HepG2 (cell line): ENCODE measurements around the gene PPP3R2. TPM values are rescaled to one million over a fixed set of nuclear protein-coding genes. Genes with fewer than 3 reads are reported as not detected.

ENCODE experiments used
- ATAC-seq: fragments of 200-7000 bp; cut with Tn5 transposase; 3 replicates; pipeline ENCODE4 v1.9.1; 2020; ENCODE audit warnings: mild to moderate bottlenecking, moderate library complexity
- BruUV-seq: library from RNA; stranded (reverse); fragments of 400-500 nt; replicated peaks from 2 replicates; lab custom pipeline; 2021; lab: Mats Ljungman, UMichigan
- CTCF ChIA-PET: fragments of 300-600 bp; formaldehyde crosslinking; extraction: SDS; loops from one replicate; lab custom pipeline; 2021; ENCODE audit warnings: low total read pairs, inconsistent platforms, low intra/inter-chr PET ratio; lab: Yijun Ruan, JAX
- POLR2A ChIA-PET: fragments of 350-600 bp; sonication (Branson Sonifier 250); formaldehyde crosslinking; loops from one replicate; lab custom pipeline; 2020; ENCODE audit warnings: antibody characterized with exemption, inconsistent platforms; lab: Yijun Ruan, JAX
- DNase-seq: peaks from one replicate; pipeline ENCODE4 v3.0.0-alpha.2; 2015; ENCODE audit warnings: low spot score
- FAIRE-seq: peaks from 3 replicates; lab custom pipeline; 2011; peaks lifted over from hg19 to GRCh38; lab: Jason Lieb, UNC
- H2AFZ ChIP-seq: one replicate; pipeline ENCODE4 v1.6.1; 2011; ENCODE audit warnings: low read length, inconsistent platforms
- H3K27ac ChIP-seq: fragments of 300-600 bp; 3 replicates; pipeline ENCODE4 v1.8.0; 2011; ENCODE audit warnings: mixed run types, mild to moderate bottlenecking, mixed read lengths, low read length, inconsistent platforms; ENCODE audit not compliant: insufficient read depth; ENCODE audit errors: extremely low read length
- H3K27me3 ChIP-seq, 2 experiments: fragments of 200-600 bp in 1 of 2; 2 replicates in 1 of 2; 3 replicates in 1 of 2; pipeline versions ENCODE4 v1.6.0 to v1.8.0; 2011; ENCODE audit warnings: low read length in 2 of 2, mild to moderate bottlenecking in 2 of 2, moderate library complexity in 2 of 2, inconsistent platforms in 1 of 2; ENCODE audit not compliant: insufficient read depth in 2 of 2, control insufficient read depth in 1 of 2
- H3K36me3 ChIP-seq, 2 experiments: fragments of 200-600 bp in 1 of 2; replicated peaks in 1 of 2; 2 replicates in 1 of 2; 3 replicates in 1 of 2; pipeline versions ENCODE4 v1.5.1 to v1.8.0; 2011; ENCODE audit warnings: low read length in 2 of 2, inconsistent platforms in 1 of 2; ENCODE audit not compliant: insufficient read depth in 2 of 2, control insufficient read depth in 1 of 2
- H3K4me1 ChIP-seq: 2 replicates; pipeline ENCODE4 v1.5.1; 2012; ENCODE audit warnings: low read length, inconsistent platforms; ENCODE audit not compliant: insufficient read depth
- H3K4me2 ChIP-seq: 2 replicates; pipeline ENCODE4 v1.6.0; 2011; ENCODE audit warnings: low read depth, low read length, inconsistent platforms
- H3K4me3 ChIP-seq, 3 experiments: fragments of 200-600 bp in 1 of 3; sonication (generic), shearing (Covaris generic) in 1 of 3; replicated peaks in 1 of 3; 2 replicates each; pipeline ENCODE4 v1.5.1; 2011 to 2016; ENCODE audit warnings: low read length in 3 of 3, inconsistent platforms in 2 of 3, low read depth in 2 of 3, mild to moderate bottlenecking in 2 of 3, control low read depth in 1 of 3, mixed read lengths in 1 of 3; ENCODE audit not compliant: insufficient read depth in 1 of 3
- H3K79me2 ChIP-seq: one replicate; pipeline ENCODE4 v1.6.1; 2011; ENCODE audit warnings: low read length, inconsistent platforms; ENCODE audit not compliant: insufficient read depth
- H3K9ac ChIP-seq: 2 replicates; pipeline ENCODE4 v1.6.0; 2011; ENCODE audit warnings: mild to moderate bottlenecking, low read depth, low read length, inconsistent platforms; ENCODE audit not compliant: insufficient read depth
- H3K9me3 ChIP-seq: 2 replicates; pipeline ENCODE4 v1.5.1; 2012; ENCODE audit warnings: mild to moderate bottlenecking, low read length
- H4K20me1 ChIP-seq: 2 replicates; pipeline ENCODE4 v1.6.0; 2011; ENCODE audit warnings: inconsistent platforms, mild to moderate bottlenecking, low read length, moderate library complexity; ENCODE audit not compliant: insufficient read depth
- ETV6 ChIP-seq: sonication (generic); formaldehyde crosslinking; conservative IDR thresholded peaks from 2 replicates; pipeline ENCODE4 v1.4.0; 2020; ENCODE audit warnings: missing genetic modification reagents
- NFRKB ChIP-seq: fragments of 450-650 bp; IDR thresholded peaks from 2 replicates; pipeline ENCODE4 v1.6.1; 2017
- PITX1 ChIP-seq: sonication (generic); formaldehyde crosslinking; IDR thresholded peaks from 2 replicates; pipeline ENCODE4 v1.5.1; 2020; ENCODE audit warnings: mild to moderate bottlenecking, missing genetic modification reagents
- POLR2A ChIP-seq, 2 experiments: IDR thresholded peaks; 2 replicates each; pipeline ENCODE4 v1.6.1; 2011; ENCODE audit warnings: low read depth in 2 of 2, low read length in 2 of 2, mild to moderate bottlenecking in 1 of 2, moderate library complexity in 1 of 2; ENCODE audit not compliant: insufficient read depth in 1 of 2
- SP5 ChIP-seq: IDR thresholded peaks from 2 replicates; pipeline ENCODE4 v1.6.1; 2016; ENCODE audit warnings: low read depth, borderline replicate concordance
- TBL1XR1 ChIP-seq: fragments of 150-350 bp; IDR thresholded peaks from 2 replicates; pipeline ENCODE4 v1.6.1; 2014; ENCODE audit warnings: borderline replicate concordance, low read length; ENCODE audit not compliant: partially characterized antibody
- ZBTB38 ChIP-seq: sonication (generic); formaldehyde crosslinking; IDR thresholded peaks from 2 replicates; pipeline ENCODE4 v1.5.1; 2020; ENCODE audit warnings: mild to moderate bottlenecking, missing genetic modification reagents
- ZNF34 ChIP-seq: sonication (generic); formaldehyde crosslinking; IDR thresholded peaks from 2 replicates; pipeline ENCODE4 v1.4.0; 2020; ENCODE audit warnings: mild to moderate bottlenecking, missing genetic modification reagents, borderline replicate concordance
- ZNF430 ChIP-seq: sonication (generic); formaldehyde crosslinking; IDR thresholded peaks from 2 replicates; pipeline ENCODE4 v1.9.0; 2021; ENCODE audit warnings: mild to moderate bottlenecking, missing genetic modification reagents
- ZNF709 ChIP-seq: sonication (generic); formaldehyde crosslinking; IDR thresholded peaks from 2 replicates; pipeline ENCODE4 v1.5.0; 2020; ENCODE audit warnings: mild to moderate bottlenecking, missing genetic modification reagents
- ZNF720 ChIP-seq: sonication (generic); formaldehyde crosslinking; IDR thresholded peaks from 2 replicates; pipeline ENCODE4 v1.4.0; 2020; ENCODE audit warnings: missing genetic modification reagents
- WGBS: methylation state at CpG from one replicate; pipeline ENCODE4 v1.1.6; 2017; ENCODE audit warnings: low lambda C conversion rate; 5-methylcytosine and 5-hydroxymethylcytosine counted together
- in situ Hi-C: cut with HindIII; loops from 2 replicates; pipeline ENCODE4 v1.10.0; 2017; ENCODE audit warnings: low pct_unique_long_range_greater_than_20kb; ENCODE audit not compliant: extremely low pct_ligation_motif_present
- intact Hi-C: fragments of 100-400 bp; cut with micrococcal nuclease; formaldehyde crosslinking; loops from one replicate; pipeline ENCODE4 v1.10.0; 2022; ENCODE audit not compliant: unreplicated experiment
- polyA plus RNA-seq, 8 experiments: library from polyadenylated mRNA; depleted of rRNA in 3 of 8; stranded (reverse) in 7 of 8; unstranded in 1 of 8; fragments of >200 nt; fragmentation: Illumina TruSeq in 4 of 8; extraction: Trizol in 4 of 8; gene quantifications; 2 replicates each; pipeline versions ENCODE4 v1.2.1 to v1.2.3, GENCODE V29; 2011 to 2016; ENCODE audit warnings: low read depth in 4 of 8, missing spikeins in 1 of 8, mixed read lengths in 1 of 8; ENCODE audit not compliant: insufficient read depth in 1 of 8
- total RNA-seq, 5 experiments: library from RNA; depleted of rRNA; stranded (reverse); fragments of >200 nt; fragmentation: Illumina TruSeq; extraction: Trizol; gene quantifications; 2 replicates each; pipeline ENCODE4 v1.2.3, GENCODE V29; 2016; ENCODE audit warnings: low read depth in 1 of 5
- TF ChIP-seq, protein P1 (sequence below): IDR thresholded peaks from 2 replicates; pipeline ENCODE4 v1.6.1; 2012; ENCODE audit warnings: inconsistent platforms
- TF ChIP-seq, protein P2 (sequence below): sonication (generic); formaldehyde crosslinking; IDR thresholded peaks from 2 replicates; pipeline ENCODE4 v1.5.1; 2020; ENCODE audit warnings: mild to moderate bottlenecking, moderate library complexity, missing genetic modification reagents

The PPP3R2 gene
- total and polyA plus RNA-seq, 2 of the 13 experiments (the other 11 are each of a cell fraction or from before 2014, with no cell fraction given): not detected

DNA sequence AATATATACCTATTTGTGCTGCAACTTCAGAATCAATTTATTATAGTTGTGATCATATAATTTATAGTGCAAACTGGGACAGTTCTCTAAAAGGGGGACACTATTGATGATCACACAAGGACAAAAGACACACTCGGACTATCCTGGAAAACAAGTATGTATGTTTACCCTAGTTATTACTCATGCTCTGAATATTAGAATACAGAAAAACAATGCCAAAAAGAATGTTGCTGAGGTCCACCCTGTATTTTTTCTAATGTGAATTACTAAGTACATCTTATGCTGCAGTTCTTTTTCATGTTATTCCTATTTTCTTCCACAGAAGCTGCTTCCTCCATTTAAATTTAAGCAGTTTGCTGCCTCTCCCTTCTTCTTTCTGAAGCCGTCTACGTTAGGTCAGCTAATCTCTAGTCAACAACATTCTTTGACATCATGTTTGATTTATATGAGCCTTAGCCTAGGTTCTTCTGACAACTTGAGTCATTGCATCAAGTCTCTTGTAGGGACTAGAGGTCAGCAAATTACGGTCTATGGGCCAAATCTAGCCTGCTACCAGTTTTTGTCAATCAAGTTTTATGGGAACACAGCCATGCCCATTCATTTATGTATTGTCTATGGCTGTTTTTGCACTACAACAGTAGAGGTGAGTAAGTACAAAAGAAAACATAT lies 40.1 kb upstream of the PPP3R2 start:
- BruUV-seq: no TSS peak
- POLR2A ChIA-PET: no interaction called here

DNA sequence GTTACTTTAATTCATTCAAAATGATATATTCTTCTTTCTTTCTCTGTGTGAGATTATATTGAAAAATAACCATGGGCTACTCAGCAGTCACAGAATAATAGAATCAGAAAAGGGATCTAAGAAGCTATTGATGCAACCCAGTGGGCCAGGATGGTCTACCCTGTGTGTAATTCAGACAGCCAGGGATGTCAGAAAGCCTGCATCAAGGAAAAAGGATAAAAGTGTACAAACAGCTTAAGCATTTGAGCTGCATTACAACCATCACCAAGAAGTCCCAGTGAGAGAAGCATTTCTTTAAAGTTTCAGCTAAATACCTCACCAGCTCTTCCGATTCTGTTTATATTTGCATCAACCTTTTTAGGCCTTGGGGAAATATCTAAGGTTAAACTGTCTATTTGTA lies 37.8 kb upstream of the PPP3R2 start:
- in situ Hi-C loops: no loop called here
- CTCF ChIA-PET: no interaction called here
- FAIRE-seq: no peak

More for the DNA sequence above, 40.1 kb upstream of the PPP3R2 start:
- no peak overlapping the region for H2AFZ ChIP-seq
- H3K9ac ChIP-seq: no peak overlapping the region
- no peaks in the 10 kb centered on the region for H4K20me1 ChIP-seq
- intact Hi-C loops: no loop called here
- in situ Hi-C loops: no loop called here
- no peaks in the 10 kb centered on the region for H3K27me3 ChIP-seq
- H3K27ac ChIP-seq: no peak overlapping the region
- no peak overlapping the region for H3K4me3 ChIP-seq
- CTCF ChIA-PET: no interaction called here
- no peak for TF ChIP-seq SP5 (CRISPR knock-in tag)
- H3K4me2 ChIP-seq: no peak overlapping the region
- no peaks in the 10 kb centered on the region for H3K79me2 ChIP-seq
- DNase-seq (no peak), FAIRE-seq (no peak), ATAC-seq (no peak)
- H3K9me3 ChIP-seq: no peaks in the 10 kb centered on the region
- 18% methylated on average over 4 of the region's 4 CpGs for WGBS
- no peaks in the 10 kb centered on the region for H3K4me1 ChIP-seq
- no peaks in the 10 kb centered on the region for H3K36me3 ChIP-seq

More for the DNA sequence above, 37.8 kb upstream of the PPP3R2 start:
- no peak for DNase-seq
- no peaks in the 10 kb centered on the region for H3K36me3 ChIP-seq
- H3K27ac ChIP-seq: no peak overlapping the region
- H4K20me1 ChIP-seq: no peaks in the 10 kb centered on the region
- H3K4me1 ChIP-seq: no peaks in the 10 kb centered on the region
- no peaks in the 10 kb centered on the region for H3K79me2 ChIP-seq
- intact Hi-C loops: no loop called here
- no peak overlapping the region for H3K9ac ChIP-seq
- WGBS: 8% methylated on average over 1 of the region's 1 CpG
- no peak for TF ChIP-seq ETV6
- TF ChIP-seq NFRKB: no peak
- no peak for TF ChIP-seq ZBTB38 (CRISPR knock-in tag)
- TF ChIP-seq, protein P1, sequence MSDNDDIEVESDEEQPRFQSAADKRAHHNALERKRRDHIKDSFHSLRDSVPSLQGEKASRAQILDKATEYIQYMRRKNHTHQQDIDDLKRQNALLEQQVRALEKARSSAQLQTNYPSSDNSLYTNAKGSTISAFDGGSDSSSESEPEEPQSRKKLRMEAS: no peak
- TF ChIP-seq POLR2A (IDR thresholded peaks at IDR 0.05; ENCODE audit: insufficient read depth in 1 of 2, low read depth in 2 of 2, low read length in 2 of 2): no peak
- no peak for TF ChIP-seq TBL1XR1
- TF ChIP-seq ZNF720 (CRISPR knock-in tag): no peak
- no peak for TF ChIP-seq ZNF34 (CRISPR knock-in tag)
- TF ChIP-seq, protein P2, sequence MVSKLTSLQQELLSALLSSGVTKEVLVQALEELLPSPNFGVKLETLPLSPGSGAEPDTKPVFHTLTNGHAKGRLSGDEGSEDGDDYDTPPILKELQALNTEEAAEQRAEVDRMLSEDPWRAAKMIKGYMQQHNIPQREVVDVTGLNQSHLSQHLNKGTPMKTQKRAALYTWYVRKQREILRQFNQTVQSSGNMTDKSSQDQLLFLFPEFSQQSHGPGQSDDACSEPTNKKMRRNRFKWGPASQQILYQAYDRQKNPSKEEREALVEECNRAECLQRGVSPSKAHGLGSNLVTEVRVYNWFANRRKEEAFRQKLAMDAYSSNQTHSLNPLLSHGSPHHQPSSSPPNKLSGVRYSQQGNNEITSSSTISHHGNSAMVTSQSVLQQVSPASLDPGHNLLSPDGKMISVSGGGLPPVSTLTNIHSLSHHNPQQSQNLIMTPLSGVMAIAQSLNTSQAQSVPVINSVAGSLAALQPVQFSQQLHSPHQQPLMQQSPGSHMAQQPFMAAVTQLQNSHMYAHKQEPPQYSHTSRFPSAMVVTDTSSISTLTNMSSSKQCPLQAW (CRISPR knock-in tag): no peak
- TF ChIP-seq ZNF430 (CRISPR knock-in tag): no peak
- no peak for TF ChIP-seq PITX1 (CRISPR knock-in tag)
- no peak for TF ChIP-seq ZNF709 (CRISPR knock-in tag)
- no TSS peak for BruUV-seq
- ATAC-seq: no peak
- POLR2A ChIA-PET: no interaction called here
- no peaks in the 10 kb centered on the region for H3K27me3 ChIP-seq
- H3K4me2 ChIP-seq: no peak overlapping the region
- H3K9me3 ChIP-seq: no peaks in the 10 kb centered on the region
- no peak overlapping the region for H2AFZ ChIP-seq
- no peak overlapping the region for H3K4me3 ChIP-seq
